ENCODE measurements around the gene CLDN4. TPM values are rescaled to one million over a fixed set of nuclear protein-coding genes. Genes with fewer than 3 reads are reported as not detected.
"Not testable (repeated sequence)": the region's sequence is repeated elsewhere in the genome, so short reads cannot be mapped to it uniquely, and the experiment has no call there.

The CLDN4 gene
- total RNA-seq, 2 donors from 2014 or later = 0.99 TPM; not detected in 1

DNA sequence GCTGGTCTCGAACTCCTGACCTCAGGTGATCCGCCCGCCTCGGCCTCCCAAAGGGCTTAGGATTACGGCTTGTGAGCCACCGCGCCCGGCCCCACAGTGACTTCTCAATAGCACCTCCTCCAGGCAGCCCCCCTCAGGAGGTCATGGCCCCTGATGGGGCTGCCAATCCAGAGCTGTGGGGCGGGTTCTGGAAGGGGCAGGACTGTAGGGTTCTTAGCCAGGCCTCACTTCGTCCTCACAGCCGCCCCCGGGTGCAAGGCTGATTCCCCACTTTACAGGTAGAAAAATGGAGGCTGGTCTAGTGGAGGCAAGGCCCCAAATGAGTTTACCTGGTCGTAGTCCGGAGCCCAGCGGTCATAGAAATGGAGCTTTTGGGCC, 10.9 kb downstream of the CLDN4 start:
- Histone ChIP-seq H3K9me3 (no peaks in the 10 kb centered on the region), H3K4me3 (peak overlapping the region; percentile 74), H3K27me3 (replicated peaks; ENCODE audit: insufficient read depth) (no peaks in the 10 kb centered on the region), H3K36me3 (no peaks in the 10 kb centered on the region), H3K4me1 (ENCODE audit: control insufficient read depth in 1 of 2, low read depth in 2 of 2) (peaks cover 0 to 8% of the 10 kb centered on the region in 2 donors), H3K27ac (no peak overlapping the region)
- ATAC-seq (ENCODE audit: insufficient number of reproducible peaks, low FRiP score, low read depth) (no peak), DNase-seq (ENCODE audit: low spot score) (no peak)
- TF ChIP-seq, protein P1, sequence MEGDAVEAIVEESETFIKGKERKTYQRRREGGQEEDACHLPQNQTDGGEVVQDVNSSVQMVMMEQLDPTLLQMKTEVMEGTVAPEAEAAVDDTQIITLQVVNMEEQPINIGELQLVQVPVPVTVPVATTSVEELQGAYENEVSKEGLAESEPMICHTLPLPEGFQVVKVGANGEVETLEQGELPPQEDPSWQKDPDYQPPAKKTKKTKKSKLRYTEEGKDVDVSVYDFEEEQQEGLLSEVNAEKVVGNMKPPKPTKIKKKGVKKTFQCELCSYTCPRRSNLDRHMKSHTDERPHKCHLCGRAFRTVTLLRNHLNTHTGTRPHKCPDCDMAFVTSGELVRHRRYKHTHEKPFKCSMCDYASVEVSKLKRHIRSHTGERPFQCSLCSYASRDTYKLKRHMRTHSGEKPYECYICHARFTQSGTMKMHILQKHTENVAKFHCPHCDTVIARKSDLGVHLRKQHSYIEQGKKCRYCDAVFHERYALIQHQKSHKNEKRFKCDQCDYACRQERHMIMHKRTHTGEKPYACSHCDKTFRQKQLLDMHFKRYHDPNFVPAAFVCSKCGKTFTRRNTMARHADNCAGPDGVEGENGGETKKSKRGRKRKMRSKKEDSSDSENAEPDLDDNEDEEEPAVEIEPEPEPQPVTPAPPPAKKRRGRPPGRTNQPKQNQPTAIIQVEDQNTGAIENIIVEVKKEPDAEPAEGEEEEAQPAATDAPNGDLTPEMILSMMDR (IDR thresholded peaks at IDR 0.05) = no peak

DNA sequence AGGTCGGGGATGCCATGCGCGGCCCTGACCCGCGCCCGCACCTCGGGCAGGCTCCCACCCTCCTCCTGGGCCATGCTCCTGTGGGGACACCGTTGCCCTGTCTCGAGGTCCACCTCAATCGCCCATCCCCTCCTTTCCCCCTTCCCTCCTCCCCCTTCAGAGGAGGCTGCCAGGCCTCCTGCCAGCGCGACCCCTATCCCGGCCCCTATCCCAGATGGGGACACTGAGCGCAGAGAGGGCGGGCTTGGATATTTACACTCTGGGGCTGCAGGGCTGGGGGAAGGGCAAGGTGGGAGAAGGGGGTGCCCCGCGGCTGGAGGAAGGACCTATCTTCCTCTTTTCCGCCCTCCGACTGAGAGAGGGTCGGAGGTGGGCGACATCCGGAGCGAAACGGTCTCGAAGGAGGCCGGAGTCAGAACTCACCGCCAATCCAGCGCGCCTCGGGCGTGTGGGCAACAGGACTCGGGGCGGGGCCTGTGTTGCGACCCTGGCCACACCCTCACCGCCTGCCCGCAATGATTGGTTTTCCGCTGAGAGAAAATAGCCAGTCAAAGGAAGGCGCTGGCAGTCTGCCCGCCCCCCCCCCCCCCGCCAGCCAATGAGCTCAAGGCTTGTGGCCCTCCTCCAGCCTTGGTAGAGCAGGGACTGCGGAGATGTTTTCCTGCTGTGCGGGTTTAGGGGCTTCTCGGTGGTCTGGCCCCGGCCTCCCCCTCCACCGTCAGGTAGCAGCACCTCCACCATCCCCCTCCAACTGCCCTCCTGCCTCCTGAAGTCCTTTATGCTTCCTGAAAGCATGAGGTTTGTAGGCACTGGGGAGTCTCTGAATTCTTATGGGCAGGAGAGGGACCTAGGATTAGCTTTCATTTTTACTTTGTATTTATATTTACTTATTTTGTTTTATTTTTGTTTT, 11.5 kb downstream of the CLDN4 start, which contains the start of gene METTL27:
Gene METTL27 (minus strand): TSS at position 450 of the 910 bp plus-strand sequence. CDS start 376 bp downstream, at position 74.
- TF ChIP-seq, protein P1 (IDR thresholded peaks at IDR 0.05) = no peak
- peak within 1 kb of the TSS; percentile 74 for H3K4me3 ChIP-seq
- ATAC-seq (ENCODE audit: insufficient number of reproducible peaks, low FRiP score, low read depth) = peak; percentile 94

GRCh38 chr7:73844131-73844547, 13.3 kb downstream of the CLDN4 start:
- Histone ChIP-seq H3K36me3 (no peaks in the 10 kb centered on the region), H3K9me3 (no peaks in the 10 kb centered on the region), H3K27ac (no peak overlapping the region), H3K4me3 (no peak overlapping the region), H3K27me3 (replicated peaks; ENCODE audit: insufficient read depth) (no peaks in the 10 kb centered on the region), H3K4me1 (ENCODE audit: control insufficient read depth in 1 of 2, low read depth in 2 of 2) (peaks cover 0 to 8% of the 10 kb centered on the region in 2 donors)
- TF ChIP-seq, protein P1 (IDR thresholded peaks at IDR 0.05) = no peak
- no peak for DNase-seq (ENCODE audit: low spot score)
- ATAC-seq (ENCODE audit: insufficient number of reproducible peaks, low FRiP score, low read depth) = no peak

More for the DNA sequence above, 11.5 kb downstream of the CLDN4 start, which contains the start of gene METTL27:
- H3K36me3 ChIP-seq = no peaks in the 10 kb centered on the region
- H3K27me3 ChIP-seq (replicated peaks; ENCODE audit: insufficient read depth) = no peaks in the 10 kb centered on the region
- H3K9me3 ChIP-seq = no peaks in the 10 kb centered on the region
- peak; percentile 81 for DNase-seq (ENCODE audit: low spot score)
- H3K4me1 ChIP-seq (ENCODE audit: control insufficient read depth in 1 of 2, low read depth in 2 of 2) = peaks cover 0 to 8% of the 10 kb centered on the region in 2 donors
- peak within 1 kb of the TSS in 1 of 2 donors; percentile 35 for H3K27ac ChIP-seq

- ATAC-seq (ENCODE audit: insufficient number of reproducible peaks, low FRiP score, low read depth) (no peak), DNase-seq (ENCODE audit: low spot score) (no peak)
- no peak overlapping the region for H3K27ac ChIP-seq
Observed at GRCh38 chr7:73844848-73845460, 14.2 kb downstream of the CLDN4 start.

DNA sequence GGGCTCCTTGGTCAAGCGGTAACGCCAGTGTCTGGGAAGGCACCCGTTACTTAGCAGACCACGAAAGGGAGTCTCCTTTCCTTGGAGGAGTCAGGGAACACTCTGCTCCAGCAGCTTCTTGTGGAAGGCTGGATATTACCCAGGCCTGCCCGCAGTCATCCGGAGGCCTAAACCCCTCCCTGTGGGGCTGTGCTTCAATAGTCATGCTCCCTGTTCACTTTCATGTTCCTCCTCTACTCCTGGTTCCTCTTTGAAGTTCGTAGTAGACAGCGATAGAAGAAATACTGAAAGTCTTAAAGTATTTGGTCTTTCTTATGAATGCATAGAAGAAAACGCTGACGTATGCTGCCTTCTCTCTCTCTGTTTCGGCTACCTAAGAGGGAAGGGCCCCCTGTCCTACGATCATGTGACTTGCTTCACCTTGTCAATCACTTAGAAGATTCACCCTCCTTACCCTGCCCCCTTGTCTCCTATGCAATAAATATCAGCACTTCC, 15.0 kb downstream of the CLDN4 start:
- ATAC-seq (ENCODE audit: insufficient number of reproducible peaks, low FRiP score, low read depth); DNase-seq (ENCODE audit: low spot score); H3K27me3 ChIP-seq (replicated peaks; ENCODE audit: insufficient read depth); H3K4me3 ChIP-seq; H3K36me3 ChIP-seq; H3K9me3 ChIP-seq; H3K27ac ChIP-seq: not testable (repeated sequence)
- H3K4me1 ChIP-seq (ENCODE audit: control insufficient read depth in 1 of 2, low read depth in 2 of 2) = peaks cover 0 to 15% of the 10 kb centered on the region in 2 donors

More at GRCh38 chr7:73844848-73845460, 14.2 kb downstream of the CLDN4 start:
- H3K4me1 ChIP-seq (ENCODE audit: control insufficient read depth in 1 of 2, low read depth in 2 of 2) = peaks cover 0 to 8% of the 10 kb centered on the region in 2 donors
- TF ChIP-seq, protein P1 (IDR thresholded peaks at IDR 0.05) = no peak
- no peaks in the 10 kb centered on the region for H3K27me3 ChIP-seq (replicated peaks; ENCODE audit: insufficient read depth)
- H3K4me3 ChIP-seq = no peak overlapping the region
- no peaks in the 10 kb centered on the region for H3K36me3 ChIP-seq
- no peaks in the 10 kb centered on the region for H3K9me3 ChIP-seq
